Hematopoietic multipotent progenitor cell treated with erythropoietin and hydrocortisone succinate and interleukin-3 and kit ligand, for 6 days (in vitro differentiated cells): Measurements from ENCODE around the gene DKK1.

ENCODE experiments used
- DNase-seq: peaks from one replicate; pipeline ENCODE4 v3.0.0-alpha.2; 2015

DKK1 gene, protein sequence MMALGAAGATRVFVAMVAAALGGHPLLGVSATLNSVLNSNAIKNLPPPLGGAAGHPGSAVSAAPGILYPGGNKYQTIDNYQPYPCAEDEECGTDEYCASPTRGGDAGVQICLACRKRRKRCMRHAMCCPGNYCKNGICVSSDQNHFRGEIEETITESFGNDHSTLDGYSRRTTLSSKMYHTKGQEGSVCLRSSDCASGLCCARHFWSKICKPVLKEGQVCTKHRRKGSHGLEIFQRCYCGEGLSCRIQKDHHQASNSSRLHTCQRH

DNA sequence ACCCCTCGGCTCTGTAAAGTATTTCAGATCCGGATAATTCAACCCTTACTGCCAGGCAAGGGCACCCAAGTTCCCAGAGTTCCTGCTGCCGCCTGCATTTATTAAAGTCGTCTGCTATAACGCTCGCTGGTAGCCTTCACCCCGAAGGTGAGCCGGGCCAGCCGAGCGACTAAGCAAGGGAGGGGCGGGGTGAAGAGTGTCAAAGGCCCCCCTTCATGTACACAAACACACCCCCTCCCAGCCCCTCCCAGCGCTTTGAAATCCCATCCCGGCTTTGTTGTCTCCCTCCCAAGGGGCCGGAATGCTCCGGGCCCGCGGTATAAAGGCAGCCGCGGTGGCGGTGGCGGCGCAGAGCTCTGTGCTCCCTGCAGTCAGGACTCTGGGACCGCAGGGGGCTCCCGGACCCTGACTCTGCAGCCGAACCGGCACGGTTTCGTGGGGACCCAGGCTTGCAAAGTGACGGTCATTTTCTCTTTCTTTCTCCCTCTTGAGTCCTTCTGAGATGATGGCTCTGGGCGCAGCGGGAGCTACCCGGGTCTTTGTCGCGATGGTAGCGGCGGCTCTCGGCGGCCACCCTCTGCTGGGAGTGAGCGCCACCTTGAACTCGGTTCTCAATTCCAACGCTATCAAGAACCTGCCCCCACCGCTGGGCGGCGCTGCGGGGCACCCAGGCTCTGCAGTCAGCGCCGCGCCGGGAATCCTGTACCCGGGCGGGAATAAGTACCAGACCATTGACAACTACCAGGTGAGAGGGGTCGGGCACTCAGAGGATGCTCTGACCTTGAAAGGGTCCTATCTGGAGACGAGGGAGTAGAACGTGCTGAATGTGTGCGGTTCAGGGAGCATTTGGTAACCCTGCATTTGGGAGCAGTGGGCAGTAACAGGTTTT lies at the start of gene DKK1:
DKK1 (plus strand) TSS at position 349 of the 889 bp plus-strand sequence; CDS start at position 503, 154 bp downstream.
- peak; percentile 75 for DNase-seq

DNA sequence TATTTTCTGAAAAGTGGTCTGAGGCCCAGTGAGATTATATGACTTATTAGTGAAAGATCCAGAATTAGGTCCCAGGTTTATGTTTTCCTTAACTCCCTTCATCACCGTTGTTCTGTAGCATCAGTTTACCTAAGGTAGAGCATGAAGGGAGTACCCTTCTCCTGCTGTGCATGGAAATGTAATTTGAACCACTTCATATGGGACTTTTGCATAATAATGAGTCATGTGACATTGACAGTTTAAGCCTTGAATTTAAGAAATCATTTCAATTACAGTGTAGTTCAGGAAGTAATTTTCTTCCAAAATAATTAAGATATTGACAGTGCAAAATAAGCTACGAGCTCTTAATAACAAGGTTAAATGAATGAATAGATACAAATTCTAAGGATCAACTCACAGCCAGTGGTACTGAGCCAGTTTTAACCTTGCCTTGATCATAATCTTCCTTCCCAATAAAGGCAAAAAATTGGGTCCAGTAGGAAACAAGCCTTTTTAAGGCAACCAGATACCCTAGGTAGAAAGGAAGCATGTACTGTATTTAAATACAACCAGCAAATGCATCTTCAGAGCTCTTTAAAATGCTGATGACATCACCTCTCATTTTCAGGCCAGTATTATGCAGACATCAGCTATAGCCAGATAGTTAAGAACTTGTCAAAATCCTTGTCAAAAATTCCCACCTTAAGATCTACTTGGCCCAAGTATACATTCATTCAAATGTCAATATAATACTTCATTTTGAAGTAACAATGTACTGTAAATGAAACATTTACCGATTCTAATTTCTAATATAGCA lies 48.8 kb upstream of the DKK1 start:
- DNase-seq = no peak

DNA sequence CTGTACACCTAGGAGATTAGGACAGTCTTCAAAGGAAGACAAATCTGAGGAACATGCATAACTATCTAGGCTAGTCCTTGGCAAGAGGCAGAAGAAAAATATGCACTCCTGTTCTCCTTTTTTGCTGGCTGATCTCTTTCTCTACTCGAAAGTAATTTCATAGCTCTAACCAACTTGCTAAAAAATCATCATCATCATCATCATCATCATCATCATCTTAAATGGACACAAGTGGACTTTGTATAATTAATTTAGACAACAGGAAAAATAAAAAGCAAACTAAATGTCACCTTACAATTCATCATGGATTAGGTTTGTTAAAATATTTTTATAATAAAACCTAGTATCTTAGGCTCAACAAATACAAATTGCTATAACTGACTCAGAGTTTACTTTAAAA lies 47.2 kb upstream of the DKK1 start:
- no peak for DNase-seq

DNA sequence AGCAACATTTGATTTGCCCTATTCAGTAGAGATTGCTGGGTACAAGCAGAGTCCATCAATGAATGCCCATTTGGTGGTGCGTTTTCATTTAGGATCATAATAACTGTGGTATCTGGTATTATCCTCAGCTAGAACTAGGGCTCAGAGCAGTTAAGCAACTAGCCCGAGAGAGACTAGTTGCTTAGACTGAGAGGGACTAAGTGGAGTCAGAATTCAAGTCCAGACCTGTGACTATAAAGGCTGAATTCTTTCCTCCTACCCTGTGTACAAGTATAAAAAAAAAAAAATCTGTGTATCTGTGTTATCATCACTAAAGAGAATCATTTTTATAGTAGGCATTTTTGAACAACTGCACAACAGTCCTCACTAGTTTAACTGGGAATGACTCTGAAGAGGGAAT lies 45.3 kb upstream of the DKK1 start:
- no peak for DNase-seq

DNA sequence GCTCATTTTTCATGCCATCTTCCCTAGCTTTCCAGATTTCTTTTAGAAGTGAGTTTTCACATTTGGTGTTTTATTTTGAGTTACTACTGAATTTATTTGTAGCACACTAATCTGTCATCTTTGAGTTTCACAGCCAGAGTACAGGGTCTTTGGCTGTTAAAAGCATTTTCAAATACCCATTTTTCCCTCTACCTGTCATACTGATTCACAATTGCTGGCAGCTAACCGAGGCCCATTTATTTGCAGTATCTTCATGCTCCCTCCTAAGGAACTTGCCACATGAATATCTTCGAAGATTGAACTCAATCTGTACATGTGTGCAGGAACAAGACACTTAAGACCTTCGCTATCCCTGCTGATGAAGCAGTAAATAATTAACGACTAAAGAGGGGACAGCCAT lies 44.8 kb upstream of the DKK1 start:
- no peak for DNase-seq

DNA sequence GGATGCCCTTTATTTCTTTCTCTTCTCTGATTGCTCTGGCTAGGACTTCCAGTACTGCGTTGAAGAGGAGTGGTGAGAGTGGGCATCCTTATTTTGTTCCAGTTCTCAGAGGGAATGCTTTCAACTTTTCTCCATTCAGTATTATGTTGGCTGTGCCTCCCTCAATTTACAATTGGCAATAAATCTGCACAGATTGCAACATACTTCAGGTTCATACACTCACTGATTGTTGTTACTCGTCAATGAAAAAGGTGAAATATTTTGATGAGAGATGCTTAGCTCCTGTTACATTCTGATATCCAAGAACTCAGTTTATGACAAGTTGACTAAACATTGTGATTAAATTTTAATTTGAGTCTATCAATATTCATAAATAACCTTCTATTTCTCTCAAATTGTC lies 37.9 kb upstream of the DKK1 start:
- no peak for DNase-seq

DNA sequence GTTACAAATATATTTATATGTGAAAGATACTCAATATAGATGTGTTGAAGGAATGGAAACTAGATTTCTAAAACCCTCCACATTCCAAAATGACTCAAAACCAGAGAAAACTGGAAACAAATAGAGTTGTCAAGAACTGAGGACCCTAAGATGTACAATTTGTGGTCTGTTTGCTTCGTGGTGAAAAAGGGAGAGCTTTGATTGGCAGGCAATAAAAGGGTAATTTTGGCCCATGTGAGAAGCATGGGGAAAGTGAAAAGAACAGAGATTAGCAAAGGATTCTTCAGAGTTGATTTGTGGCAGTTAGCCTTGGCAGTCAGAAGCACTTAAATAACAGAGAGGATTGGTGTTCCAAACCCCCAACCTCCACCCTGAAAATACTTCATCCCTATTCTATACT lies 37.1 kb upstream of the DKK1 start:
- no peak for DNase-seq

DNA sequence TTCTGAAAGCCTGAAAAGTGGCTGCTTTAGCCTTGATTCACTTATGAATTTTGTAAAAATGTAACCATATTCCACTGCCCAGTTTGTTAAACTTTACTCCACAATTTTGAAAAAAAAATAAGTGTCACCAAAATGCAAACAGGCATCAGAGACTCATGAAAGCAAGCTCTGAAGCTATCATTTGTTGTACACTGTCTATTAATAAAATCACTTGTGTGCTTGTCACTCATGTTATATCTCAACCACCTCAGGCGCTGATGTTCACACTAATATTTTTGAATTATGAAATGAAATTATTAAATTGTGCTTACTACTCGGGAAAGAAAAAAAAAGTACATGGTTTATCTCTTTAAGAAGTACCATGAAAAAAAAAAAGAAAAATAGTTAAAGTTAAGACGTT lies 34.5 kb upstream of the DKK1 start:
- DNase-seq = no peak

DNA sequence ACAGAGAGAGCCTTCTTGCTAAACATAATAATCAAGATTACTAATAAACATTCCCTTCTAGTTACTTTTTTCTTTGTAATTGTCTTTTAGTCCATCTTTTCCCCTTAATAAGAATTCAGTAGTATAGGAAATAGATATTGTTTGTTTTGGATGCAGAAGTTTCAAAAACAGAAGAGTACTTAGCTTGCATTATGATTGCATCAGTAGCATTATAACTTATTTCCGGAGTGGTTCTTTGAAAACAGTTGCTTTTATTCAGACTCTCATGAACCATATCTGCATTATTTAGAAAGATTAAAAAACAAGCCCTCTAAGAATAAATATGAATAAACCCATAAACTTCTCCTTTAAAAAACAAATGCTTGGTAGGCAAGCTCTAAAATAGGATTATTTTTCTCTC lies 34.0 kb upstream of the DKK1 start:
- no peak for DNase-seq

DNA sequence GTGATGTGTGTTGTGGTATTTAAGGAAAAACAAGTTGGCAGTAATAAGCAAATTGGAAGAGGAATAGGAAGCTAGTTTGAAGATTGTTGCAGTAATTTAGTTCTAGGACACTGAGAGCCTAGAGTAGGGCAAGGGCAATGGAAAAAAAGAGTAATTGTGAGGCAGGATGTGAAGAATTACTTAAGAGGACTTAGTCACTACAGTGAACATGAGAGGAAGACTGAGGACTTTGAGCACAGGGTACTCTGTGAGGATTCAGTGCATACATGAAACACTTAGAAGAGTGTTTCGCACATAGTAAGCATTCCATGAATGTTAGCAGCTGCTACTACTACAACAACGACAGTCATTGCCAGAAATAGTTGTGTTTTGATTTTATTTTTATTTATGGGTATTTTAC lies 30.9 kb upstream of the DKK1 start:
- DNase-seq = no peak

DNA sequence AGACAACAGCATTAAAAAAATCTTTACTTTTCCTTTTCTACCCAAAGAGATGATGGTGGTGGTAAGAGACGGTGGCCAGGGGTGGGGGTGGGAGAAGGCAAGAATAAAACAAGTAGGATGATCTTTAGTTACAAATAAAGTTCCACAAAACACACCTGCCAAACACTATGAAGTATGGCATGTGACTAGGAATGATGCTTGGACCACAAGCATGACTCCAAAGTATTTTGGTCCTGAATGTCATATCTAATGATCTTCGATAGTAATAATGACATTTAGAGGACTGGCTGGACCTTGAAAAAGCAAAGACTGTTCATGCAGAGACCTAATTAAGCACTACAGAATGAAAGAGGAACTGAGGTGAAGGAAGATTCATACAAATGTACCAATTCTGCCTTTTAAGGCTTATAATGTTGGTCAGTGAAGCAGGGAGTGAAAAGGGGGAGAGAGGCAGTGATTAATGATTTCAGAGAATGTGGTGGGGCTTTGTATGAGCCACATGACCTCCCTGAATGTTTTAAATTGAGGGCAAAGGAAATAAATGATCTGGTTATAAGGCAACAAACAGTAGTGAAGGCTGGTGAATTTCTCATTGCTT lies 29.6 kb upstream of the DKK1 start:
- DNase-seq = no peak

DNA sequence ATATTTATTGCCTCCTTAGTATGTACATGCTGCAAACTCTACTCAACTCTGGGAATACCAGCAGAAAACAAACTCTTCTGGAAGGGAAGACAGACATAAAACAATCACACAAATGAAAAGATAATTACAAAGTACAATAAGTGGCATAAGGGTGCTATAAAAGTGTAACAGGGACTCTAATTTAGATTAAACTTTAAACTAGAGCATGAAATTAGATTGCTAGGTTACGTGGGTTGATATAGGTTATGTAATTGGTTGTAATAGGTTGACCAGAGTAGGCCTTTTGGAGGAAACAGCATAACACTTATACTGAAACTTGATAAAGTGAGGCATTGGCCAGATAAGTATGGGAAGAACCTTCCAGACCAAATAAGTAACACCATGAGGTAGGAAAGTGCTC lies 26.2 kb upstream of the DKK1 start:
- no peak for DNase-seq

DNA sequence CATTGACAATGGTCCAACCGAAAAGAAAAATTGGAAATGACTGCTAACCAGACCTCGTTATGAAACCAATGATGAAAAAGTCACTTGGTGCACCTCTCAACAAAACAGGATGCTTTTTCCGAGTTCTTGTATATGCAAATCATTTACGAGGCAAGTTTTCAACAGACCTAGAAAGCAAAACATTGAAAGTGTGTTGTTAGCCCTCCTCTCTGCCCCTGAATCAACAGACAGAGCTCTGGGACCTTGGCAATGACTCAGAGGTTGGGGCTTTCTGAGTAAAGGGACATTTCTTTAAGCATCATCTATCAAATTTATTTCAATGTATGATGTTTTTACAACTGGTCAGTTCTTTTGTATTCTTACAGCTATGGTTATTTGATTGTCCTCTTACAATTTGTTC lies 16.3 kb upstream of the DKK1 start:
- no peak for DNase-seq

DNA sequence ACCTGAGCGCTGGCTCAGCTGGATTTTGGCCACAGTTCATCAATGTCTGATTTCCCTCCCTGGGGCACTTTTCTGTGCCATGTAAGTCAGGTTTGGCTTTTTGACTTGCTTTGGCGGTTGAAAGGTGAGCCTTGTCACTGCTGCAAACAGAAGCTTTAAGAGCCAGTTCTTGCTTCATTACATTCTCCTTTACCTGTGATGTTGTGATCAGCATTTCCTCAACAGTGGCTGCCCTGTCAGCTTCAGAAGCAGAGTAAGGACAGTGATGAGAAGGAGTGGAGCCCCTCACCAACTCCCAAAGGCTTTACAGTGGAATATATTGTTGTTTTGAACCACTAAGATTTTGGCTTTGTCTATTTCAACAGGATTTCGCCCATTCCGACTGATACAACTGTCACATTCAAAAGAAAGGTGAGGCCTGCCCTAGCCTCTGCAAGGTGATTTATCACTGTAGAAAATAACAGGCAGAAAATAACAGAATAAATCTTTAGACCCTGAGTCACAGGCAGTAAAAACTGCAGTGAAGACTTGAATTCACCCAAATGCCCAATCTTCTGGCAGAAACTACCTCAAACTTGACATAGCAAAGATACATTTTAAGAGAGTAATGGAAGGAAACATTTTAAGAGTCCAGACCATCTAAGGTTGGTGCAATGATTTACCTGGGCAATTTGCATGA lies 13.3 kb upstream of the DKK1 start:
- DNase-seq = no peak

DNA sequence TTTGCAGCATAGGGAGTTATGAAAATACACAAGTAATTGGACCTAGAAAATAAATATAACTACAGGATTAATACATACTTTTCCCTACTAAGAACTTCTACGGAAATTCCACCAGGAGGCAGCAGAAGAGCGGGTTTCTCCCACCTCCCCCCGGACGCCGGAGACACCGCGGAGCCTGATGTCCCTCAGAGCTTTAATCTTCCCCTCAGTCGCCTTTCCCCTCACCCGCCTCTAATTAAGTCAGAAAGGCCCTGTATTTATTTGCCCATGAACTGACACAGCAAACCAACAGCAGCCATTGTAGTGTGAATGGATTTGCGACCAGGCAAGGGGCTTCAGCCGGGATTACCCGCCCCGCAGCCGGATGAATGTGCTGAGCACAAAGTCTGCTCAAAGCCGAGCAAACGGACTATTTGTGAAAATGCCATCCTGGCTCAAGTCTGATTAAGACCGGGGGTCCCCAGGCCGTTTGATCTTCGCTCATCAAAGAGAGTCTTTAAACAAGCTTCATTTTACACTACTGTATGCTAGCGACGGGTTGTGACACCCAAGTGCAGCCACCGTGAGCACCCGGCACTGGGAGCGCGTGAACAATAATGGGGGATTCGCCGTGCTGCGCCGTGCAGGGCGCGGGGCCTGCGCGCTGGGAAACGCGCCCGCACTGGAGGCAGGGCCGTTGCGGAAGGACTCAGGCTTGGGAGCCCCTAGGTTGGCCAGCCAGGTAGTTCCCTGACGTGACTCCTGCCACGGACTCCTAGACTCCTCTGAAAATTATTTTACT lies 5.6 kb upstream of the DKK1 start:
- peak; percentile 84 for DNase-seq

DNA sequence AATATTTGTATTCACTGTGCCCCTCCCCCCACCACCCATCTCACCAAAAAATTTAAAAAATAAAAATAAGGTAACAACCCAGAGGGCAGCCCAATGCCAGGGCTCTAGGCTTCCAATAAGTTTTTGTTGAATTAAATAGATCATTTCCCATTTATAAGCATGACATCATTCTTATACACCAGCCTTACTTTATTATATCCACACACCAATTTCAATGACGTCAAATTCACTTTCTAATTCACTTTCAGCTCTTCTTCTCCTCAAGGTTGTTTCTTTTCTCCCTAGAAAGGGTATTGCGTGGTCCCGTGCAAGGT lies 1.2 kb upstream of the DKK1 start:
- DNase-seq = no peak

DNA sequence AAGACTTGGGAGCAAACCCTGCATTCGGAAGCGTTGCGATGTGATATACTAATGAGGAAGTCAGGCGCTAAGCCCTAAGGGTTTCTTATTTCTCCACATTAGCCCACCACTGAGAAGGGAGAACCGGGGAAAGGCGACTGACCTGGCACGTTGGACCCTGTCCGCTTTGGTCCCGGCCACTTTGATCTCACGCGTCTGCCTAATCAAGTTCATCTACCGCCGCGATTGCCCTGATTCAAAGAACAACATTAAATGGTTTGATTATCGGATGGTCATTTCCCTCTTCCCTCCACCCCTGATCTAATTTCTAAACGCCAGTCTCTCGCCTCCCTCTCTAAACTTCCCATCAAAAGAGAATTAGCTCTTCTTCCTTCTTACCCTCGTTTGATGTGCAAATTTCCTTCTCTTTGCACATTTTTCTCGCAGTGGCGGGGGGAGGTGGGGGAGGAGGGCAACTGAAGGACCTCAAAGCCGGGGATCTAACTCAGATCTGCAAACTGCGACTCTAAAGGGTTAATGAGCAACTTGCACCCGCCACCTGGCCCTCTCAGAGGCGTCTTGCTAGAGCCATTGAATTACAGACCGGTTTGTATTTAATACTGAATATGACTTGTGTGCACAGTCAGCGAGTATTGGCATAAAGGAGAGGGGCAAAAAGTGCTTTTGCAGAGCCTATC lies 687 bp upstream of the DKK1 start:
- peak; percentile 43 for DNase-seq

DNA sequence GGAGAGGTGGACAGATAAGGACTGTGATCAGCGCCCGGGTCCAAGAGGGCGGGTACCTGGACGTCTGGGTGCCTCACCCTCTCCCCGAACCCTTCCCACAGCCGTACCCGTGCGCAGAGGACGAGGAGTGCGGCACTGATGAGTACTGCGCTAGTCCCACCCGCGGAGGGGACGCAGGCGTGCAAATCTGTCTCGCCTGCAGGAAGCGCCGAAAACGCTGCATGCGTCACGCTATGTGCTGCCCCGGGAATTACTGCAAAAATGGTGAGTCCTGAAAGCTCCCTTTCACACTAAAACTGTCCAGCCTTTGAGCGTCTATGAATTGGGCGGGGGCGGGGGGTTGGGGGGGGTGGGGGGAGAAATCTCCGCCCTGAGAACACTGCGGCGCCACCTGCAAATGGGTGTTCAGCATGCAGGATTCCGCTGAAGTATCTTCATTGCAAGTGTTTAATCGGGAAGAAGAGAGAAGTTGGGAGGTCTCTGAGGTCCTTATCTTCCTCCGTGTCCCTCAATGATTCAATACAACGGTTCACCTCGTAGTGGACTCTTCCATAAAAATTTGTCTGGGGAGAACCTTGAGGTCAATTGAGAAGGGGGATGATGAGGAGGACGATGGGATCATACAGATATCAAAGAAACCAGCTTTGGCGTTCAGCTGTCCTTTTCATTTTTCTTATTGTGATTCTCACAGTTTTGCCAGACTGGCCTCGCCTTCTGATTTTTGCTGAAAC lies 906 bp downstream of the DKK1 start:
- no peak for DNase-seq

DNA sequence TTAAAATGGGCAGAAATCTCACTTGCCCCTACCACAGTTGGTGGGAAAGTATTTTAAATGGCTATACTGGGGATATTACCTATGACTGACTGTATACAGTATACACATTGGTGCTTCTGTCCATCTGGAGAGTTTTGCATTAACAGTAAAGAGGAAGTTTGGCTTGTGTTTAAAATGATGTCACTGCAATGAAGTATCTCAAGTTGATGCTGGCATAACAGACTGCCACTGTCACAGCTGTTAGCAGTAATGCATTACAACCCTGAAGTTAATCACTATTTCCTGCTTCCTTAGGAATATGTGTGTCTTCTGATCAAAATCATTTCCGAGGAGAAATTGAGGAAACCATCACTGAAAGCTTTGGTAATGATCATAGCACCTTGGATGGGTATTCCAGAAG lies 1.9 kb downstream of the DKK1 start:
- no peak for DNase-seq

DNA sequence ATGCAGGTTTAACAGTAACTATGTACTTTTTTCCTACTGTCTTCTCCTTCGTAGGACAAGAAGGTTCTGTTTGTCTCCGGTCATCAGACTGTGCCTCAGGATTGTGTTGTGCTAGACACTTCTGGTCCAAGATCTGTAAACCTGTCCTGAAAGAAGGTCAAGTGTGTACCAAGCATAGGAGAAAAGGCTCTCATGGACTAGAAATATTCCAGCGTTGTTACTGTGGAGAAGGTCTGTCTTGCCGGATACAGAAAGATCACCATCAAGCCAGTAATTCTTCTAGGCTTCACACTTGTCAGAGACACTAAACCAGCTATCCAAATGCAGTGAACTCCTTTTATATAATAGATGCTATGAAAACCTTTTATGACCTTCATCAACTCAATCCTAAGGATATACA lies 2.4 kb downstream of the DKK1 start:
- DNase-seq = no peak
